HG03025 (cell line): ENCODE data around the gene MT1M.
A peak's percentile ranks its signal among the peaks of the same experiment; 100 is the strongest.
"Not testable (repeated sequence)": the region's sequence is repeated elsewhere in the genome, so short reads cannot be mapped to it uniquely, and the experiment has no call there.

Source experiments
- ATAC-seq: cut with Tn5 transposase; IDR thresholded peaks from one replicate; pipeline ENCODE4 v1.9.1; 2021; ENCODE audit warnings: mild to moderate bottlenecking, moderate library complexity; ENCODE audit not compliant: unreplicated experiment, low FRiP score

The MT1M gene

GRCh38 chr16:56670620-56670934 lies 38.1 kb downstream of the MT1M start:
- ATAC-seq: no peak

- ATAC-seq: not testable (repeated sequence)
Observed at GRCh38 chr16:56671691-56672090, 39.2 kb downstream of the MT1M start.

- ATAC-seq: not testable (repeated sequence)
Observed at GRCh38 chr16:56672171-56672570, 39.7 kb downstream of the MT1M start.

DNA sequence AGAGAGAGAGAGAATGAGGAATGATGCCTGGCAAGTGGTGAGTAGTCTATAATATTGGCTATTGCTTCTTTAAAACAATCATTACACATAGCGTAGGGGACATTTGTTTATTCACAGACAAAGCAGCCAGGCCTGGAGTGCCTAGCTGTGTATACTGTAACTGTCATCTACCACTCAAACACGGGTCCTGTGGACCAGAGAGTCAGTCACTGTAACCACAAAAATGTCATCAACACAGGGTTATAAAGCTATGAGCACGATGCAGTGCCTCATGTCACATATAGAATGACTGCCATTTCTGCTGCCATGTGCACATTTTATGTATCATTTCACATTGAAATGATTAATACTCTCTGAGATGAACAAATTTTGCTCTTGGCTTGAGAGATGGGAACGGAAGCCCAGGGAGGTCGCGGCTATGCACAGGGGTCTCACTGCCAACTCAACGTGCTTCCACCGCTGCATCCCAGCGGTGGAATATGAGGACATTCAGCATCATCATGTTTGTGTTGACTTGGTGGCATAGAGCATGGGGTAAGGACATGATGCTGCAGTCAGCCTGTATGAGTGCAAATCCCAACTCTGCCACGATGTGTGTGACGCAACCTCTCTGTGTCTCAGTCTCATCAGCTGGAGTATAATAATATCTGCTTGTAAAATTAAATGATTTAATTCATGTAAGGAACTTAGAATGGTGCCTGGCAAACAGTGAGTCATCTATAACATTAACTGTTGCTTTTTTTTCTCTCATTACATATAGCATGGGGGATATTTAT lies 40.5 kb downstream of the MT1M start:
- no peak for ATAC-seq

- ATAC-seq: no peak
Observed at GRCh38 chr16:56673921-56674320, 41.5 kb downstream of the MT1M start.

- not testable (repeated sequence) for ATAC-seq
Observed at GRCh38 chr16:56674570-56674969, 42.1 kb downstream of the MT1M start.

GRCh38 chr16:56675685-56676210 lies 43.3 kb downstream of the MT1M start:
- ATAC-seq: no peak

- ATAC-seq: no peak
Observed at GRCh38 chr16:56677474-56677873, 45.0 kb downstream of the MT1M start.

DNA sequence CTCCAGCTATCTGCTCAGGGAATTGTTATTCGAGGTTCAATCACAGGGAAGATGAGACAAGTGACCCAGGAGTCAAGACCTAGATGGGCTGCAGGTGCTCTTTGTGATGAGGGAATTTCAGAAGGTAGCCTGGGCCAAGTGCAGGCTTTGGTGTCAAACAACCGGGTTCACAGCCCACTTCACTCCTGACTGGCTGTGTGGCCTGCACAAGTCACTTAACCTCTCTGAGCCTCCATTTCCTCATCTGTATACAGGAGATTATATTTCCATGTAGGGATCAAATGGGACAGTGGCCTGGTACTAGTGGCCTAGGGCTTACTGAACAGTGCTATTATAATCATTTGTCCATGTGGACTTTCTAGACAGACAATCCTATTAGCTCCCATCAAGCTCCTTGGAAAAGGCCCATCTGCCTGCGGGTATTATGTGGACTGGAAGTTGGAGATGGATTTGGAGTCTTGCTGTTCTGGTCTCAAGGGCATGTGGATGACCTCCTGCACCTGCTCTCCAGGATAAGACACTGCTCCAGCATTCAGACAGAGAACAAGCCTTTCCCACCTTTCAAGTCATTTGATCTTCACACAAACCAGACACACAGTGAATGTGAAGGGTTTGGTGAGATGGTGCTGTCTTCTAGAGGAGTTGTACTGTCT lies 46.7 kb downstream of the MT1M start:
- no peak for ATAC-seq

DNA sequence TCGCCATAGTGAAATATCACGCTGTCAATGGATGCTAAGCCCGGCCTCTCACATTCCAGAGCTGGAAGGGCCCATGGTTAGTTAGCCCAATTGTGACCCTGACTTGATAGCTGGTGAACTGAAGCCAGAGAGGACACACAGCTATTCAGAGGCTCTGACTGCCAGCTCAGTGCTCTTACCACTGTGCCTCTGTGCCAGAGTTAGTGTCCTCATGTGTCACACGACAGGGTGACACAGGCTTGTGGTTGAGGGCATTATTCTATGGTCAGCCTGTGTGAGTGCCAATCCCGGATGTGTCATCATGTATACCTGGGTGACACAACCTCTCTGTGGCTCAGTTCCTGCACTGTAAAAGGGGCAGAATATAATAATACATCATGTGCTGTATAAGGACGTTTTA lies 47.4 kb downstream of the MT1M start:
- no peak for ATAC-seq

DNA sequence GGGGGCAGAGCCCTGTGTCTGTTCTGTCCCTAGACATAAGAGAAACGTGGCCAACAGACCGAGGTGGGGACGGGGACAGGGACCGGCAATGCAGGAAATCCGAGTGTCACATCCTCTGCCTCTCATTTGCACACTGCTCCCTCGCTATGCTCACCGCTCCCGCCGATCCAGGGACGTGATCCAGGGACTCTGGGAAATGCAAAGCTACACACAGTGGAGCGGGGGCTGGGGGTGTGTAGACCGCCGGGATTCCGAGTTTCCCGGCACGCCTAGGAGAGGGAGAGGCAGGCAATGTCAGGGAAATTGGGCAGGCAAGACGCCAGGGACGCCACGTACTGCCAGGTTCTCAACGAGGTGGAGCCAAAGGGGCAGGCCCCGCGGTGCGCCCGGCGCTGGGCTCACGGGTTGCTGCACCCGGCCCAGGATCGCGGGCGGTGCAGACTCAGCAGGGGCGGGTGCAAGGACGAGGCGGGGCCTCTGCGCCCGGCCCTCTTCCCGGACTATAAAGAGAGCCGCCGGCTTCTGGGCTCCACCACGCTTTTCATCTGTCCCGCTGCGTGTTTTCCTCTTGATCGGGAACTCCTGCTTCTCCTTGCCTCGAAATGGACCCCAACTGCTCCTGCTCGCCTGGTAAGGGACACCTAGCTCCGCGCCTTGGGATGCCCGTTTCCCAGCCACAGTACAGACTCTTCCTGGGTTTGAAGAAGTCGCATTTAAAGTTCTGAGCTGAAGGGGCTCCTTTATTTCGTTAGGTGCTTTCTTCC lies 49.7 kb downstream of the MT1M start, which contains the start of gene MT1X:
Gene MT1X (plus strand): TSS at position 532 of the 764 bp plus-strand sequence. CDS start 71 bp downstream, at position 603.
- peak; percentile 92 for ATAC-seq

DNA sequence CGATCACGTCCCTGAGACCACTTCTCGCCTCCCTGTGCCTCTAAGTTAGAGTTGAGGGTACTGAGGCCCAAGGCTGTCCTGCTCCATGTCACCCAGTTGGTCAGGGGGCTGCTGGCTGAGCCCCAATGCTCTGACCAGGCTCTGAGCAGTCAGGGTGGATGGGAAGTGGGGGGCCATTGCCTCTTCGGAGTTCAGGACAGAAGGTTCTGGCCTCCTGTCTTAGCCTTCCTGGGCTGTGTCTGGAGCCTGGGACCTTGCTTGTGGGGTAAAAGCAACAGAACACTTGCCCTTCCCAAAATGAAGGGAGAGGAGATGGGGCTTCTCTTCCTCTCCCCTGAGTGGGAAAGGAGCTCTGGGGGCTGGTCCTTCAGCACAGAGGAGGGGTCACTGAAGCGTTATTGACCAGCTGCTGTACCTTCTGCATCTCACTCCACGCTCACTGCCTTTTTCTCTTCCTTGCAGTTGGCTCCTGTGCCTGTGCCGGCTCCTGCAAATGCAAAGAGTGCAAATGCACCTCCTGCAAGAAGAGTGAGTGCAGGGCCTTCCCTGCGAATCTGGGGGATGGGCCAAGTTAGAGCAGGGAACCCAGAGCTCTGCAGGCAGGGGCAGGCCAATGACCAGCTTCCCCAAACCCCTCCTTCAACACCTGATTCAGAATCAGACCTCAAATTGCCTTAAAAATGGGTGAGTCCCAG lies 50.4 kb downstream of the MT1M start:
- no peak for ATAC-seq
